Nephron (organoid): ENCODE data around the gene INO80D.
A peak's percentile ranks its signal among the peaks of the same experiment; 100 is the strongest.
"Not testable (repeated sequence)": the region's sequence is repeated elsewhere in the genome, so short reads cannot be mapped to it uniquely, and the experiment has no call there.

ENCODE experiments used
- H3K27ac Mint-ChIP-seq, 3 experiments: 2 replicates each; pipeline ENCODE4 v1.8.0; 2020; ENCODE audit warnings: mixed read lengths in 3 of 3, mild to moderate bottlenecking in 2 of 3, moderate library complexity in 1 of 3
- H3K27me3 Mint-ChIP-seq: 2 replicates; pipeline ENCODE4 v1.8.0; 2021; ENCODE audit warnings: low read depth, mild to moderate bottlenecking, moderate library complexity, mixed read lengths
- H3K36me3 Mint-ChIP-seq: 2 replicates; pipeline ENCODE4 v1.8.0; 2020; ENCODE audit warnings: low read depth, mixed read lengths
- H3K4me1 Mint-ChIP-seq: 2 replicates; pipeline ENCODE4 v1.8.0; 2020; ENCODE audit warnings: mixed read lengths
- H3K4me3 Mint-ChIP-seq, 3 experiments: 2 replicates each; pipeline ENCODE4 v1.8.0; 2020; ENCODE audit warnings: mild to moderate bottlenecking in 3 of 3, mixed read lengths in 3 of 3, moderate library complexity in 2 of 3
- H3K9me3 Mint-ChIP-seq: 2 replicates; pipeline ENCODE4 v1.8.0; 2020; ENCODE audit warnings: mixed read lengths
- TF ChIP-seq, protein P1 (sequence below), 3 experiments: fragments of 200-600 bp; sonication (generic); IDR thresholded peaks; one replicate each; pipeline ENCODE4 v1.5.0; 2021; ENCODE audit warnings: antibody characterized with exemption in 3 of 3; ENCODE audit not compliant: unreplicated experiment in 3 of 3

The INO80D gene, protein sequence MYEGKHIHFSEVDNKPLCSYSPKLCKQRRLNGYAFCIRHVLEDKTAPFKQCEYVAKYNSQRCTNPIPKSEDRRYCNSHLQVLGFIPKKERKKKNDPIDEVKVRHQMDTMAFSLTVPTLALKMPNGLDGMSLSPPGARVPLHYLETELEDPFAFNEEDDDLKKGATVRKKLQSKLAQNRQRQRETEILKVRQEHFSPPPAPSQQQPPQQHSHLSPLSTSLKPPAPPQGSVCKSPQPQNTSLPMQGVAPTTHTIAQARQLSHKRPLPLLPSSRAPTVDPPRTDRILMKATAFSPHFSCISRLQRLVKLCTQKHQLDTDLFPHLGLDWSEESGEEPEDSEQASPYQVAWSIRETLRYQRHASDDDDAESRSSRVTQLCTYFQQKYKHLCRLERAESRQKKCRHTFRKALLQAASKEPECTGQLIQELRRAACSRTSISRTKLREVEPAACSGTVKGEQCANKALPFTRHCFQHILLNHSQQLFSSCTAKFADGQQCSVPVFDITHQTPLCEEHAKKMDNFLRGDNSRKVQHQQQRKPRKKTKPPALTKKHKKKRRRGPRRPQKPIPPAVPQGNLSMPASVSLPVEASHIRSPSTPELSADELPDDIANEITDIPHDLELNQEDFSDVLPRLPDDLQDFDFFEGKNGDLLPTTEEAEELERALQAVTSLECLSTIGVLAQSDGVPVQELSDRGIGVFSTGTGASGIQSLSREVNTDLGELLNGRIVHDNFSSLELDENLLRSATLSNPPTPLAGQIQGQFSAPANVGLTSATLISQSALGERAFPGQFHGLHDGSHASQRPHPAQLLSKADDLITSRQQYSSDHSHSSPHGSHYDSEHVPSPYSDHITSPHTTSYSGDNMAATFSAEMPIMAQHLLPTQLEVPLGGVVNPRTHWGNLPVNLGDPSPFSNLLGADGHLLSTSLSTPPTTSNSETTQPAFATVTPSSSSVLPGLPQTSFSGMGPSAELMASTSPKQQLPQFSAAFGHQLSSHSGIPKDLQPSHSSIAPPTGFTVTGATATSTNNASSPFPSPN

GRCh38 chr2:206085742-206086445, at the start of gene INO80D:
Gene INO80D (minus strand): TSS chr2:206086174. CDS start chr2:206063016, 23,158 bp downstream.
- Mint-ChIP-seq H3K4me3 (peak within 1 kb of the TSS; percentile 100), H3K9me3 (no peaks in the 10 kb centered on the region), H3K27ac (peak within 1 kb of the TSS; percentile 100), H3K4me1 (peaks cover 23% of the 10 kb centered on the region), H3K36me3 (peaks cover 7% of the 10 kb centered on the region), H3K27me3 (no peaks in the 10 kb centered on the region)
- TF ChIP-seq, protein P1, sequence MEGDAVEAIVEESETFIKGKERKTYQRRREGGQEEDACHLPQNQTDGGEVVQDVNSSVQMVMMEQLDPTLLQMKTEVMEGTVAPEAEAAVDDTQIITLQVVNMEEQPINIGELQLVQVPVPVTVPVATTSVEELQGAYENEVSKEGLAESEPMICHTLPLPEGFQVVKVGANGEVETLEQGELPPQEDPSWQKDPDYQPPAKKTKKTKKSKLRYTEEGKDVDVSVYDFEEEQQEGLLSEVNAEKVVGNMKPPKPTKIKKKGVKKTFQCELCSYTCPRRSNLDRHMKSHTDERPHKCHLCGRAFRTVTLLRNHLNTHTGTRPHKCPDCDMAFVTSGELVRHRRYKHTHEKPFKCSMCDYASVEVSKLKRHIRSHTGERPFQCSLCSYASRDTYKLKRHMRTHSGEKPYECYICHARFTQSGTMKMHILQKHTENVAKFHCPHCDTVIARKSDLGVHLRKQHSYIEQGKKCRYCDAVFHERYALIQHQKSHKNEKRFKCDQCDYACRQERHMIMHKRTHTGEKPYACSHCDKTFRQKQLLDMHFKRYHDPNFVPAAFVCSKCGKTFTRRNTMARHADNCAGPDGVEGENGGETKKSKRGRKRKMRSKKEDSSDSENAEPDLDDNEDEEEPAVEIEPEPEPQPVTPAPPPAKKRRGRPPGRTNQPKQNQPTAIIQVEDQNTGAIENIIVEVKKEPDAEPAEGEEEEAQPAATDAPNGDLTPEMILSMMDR (IDR thresholded peaks at IDR 0.05; ENCODE audit: unreplicated experiment in 3 of 3), result peak; percentile 49 to 63 (median 59)

DNA sequence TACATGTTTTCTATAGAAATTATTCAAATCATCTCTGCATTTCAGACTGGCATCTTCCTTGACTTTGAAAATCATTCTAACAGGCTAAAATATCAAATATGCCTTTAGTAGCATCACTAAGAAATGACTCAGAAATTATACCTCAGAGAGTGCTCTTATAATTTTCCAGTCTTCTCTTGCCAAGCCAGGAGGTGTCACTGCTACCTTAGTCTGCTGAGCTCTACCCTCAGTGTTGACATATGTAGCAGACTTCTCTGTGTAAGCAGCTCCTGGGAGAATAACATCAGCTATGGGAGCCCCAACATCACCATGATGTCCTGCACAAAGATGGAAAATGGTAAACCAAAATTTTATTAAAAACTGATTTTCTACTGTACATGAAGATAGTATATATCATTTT, 41.7 kb upstream of the INO80D start:
- TF ChIP-seq, protein P1 (IDR thresholded peaks at IDR 0.05; ENCODE audit: unreplicated experiment in 3 of 3), result no peak
- peaks cover 58% of the 10 kb centered on the region for H3K36me3 Mint-ChIP-seq
- H3K4me1 Mint-ChIP-seq, result no peaks in the 10 kb centered on the region
- H3K4me3 Mint-ChIP-seq, result no peak overlapping the region
- H3K27me3 Mint-ChIP-seq, result no peaks in the 10 kb centered on the region
- no peaks in the 10 kb centered on the region for H3K9me3 Mint-ChIP-seq
- H3K27ac Mint-ChIP-seq, result no peak overlapping the region

DNA sequence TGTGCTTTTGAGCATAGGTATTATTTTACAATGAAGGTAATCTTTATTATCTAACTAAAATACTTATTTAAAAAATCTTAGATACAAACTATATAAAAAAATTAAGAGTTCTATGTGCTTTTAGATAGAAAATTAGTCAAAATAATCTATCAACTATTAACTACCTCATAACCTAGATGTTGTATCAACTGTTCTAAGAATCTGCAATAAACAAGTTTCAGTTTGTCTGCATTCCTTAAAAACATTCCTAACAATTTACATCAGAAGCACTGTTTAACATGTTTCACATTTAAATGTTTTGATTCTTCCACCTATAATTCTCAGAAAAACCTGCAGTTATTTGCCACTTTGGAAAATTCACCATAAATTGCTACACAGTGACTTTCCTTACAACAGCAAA, 39.9 kb upstream of the INO80D start:
- Mint-ChIP-seq H3K27me3 (no peaks in the 10 kb centered on the region), H3K4me1 (no peaks in the 10 kb centered on the region), H3K4me3 (no peak overlapping the region), H3K36me3 (peaks cover 72% of the 10 kb centered on the region), H3K27ac (no peak overlapping the region), H3K9me3 (no peaks in the 10 kb centered on the region)
- TF ChIP-seq, protein P1 (IDR thresholded peaks at IDR 0.05; ENCODE audit: unreplicated experiment in 3 of 3), result no peak

DNA sequence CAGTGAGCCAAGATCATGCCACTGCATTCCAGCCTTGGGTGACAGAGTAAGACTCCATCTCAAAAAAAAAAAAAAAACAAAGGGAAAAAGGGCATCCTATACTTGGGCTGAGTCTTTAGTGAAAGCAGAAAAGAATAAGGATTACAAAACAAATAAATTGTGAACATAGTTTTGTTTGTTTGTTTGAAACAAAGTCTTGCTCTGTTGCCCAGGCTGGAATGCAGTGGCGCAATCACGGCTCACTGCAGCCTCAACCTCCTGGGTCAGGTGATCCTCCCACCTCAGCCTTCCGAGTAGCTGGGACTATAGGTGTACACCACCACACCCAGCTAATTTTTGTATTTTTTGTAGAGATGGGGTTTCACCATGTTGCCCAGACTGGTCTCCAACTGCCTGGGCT, 36.6 kb upstream of the INO80D start:
- H3K9me3 Mint-ChIP-seq, H3K4me3 Mint-ChIP-seq, H3K27me3 Mint-ChIP-seq, H3K4me1 Mint-ChIP-seq, H3K27ac Mint-ChIP-seq: not testable (repeated sequence)
- H3K36me3 Mint-ChIP-seq, result peaks cover 68% of the 10 kb centered on the region

DNA sequence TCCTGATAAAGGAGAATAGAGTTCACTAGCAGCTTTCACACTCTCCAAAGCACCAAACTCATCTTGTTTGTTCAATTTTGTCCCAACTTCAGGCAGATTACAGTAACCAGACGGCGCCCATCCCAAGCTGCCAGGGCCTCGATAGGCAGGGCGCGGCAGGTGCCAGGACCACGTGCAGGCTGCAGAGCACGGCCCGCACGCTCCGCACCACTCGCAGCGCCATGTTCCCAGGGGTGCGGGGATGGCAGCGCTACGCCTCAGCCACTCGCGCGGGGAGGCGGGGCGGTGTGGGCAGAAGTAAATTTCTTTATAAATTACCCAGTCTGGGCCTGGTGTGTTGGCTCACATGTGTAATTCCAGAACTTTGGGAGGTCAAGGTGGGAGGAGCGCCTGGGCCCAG, 30.3 kb upstream of the INO80D start:
- H3K4me3 Mint-ChIP-seq, result no peak overlapping the region
- no peaks in the 10 kb centered on the region for H3K9me3 Mint-ChIP-seq
- no peaks in the 10 kb centered on the region for H3K27me3 Mint-ChIP-seq
- peaks cover 63% of the 10 kb centered on the region for H3K36me3 Mint-ChIP-seq
- no peaks in the 10 kb centered on the region for H3K4me1 Mint-ChIP-seq
- TF ChIP-seq, protein P1 (IDR thresholded peaks at IDR 0.05; ENCODE audit: unreplicated experiment in 3 of 3), result no peak
- no peak overlapping the region for H3K27ac Mint-ChIP-seq
